ENCODE measurements around the gene CYTH2.

The CYTH2 gene

GRCh38 chr19:48454150-48454730 is 14.9 kb upstream of the CYTH2 start:
- no peak for DNase-seq

GRCh38 chr19:48455171-48455907 is 13.8 kb upstream of the CYTH2 start, which contains the start of gene KCNJ14:
KCNJ14 (plus strand) TSS chr19:48455574; CDS start chr19:48461725, 6,151 bp downstream.
- no peak for DNase-seq

GRCh38 chr19:48455908-48456562 is 13.1 kb upstream of the CYTH2 start:
- DNase-seq = no peak

GRCh38 chr19:48456864-48457263 is 12.3 kb upstream of the CYTH2 start:
- DNase-seq = no peak

- no peak for DNase-seq
Measured at GRCh38 chr19:48458016-48458415, 11.2 kb upstream of the CYTH2 start.

- DNase-seq = no peak
Measured at GRCh38 chr19:48461651-48461981, 7.6 kb upstream of the CYTH2 start.

GRCh38 chr19:48461982-48462655 is 7.0 kb upstream of the CYTH2 start:
- no peak for DNase-seq

- DNase-seq = no peak
Measured at GRCh38 chr19:48465215-48465614, 4.0 kb upstream of the CYTH2 start.

- DNase-seq = no peak
Measured at GRCh38 chr19:48466561-48467325, 2.4 kb upstream of the CYTH2 start.

GRCh38 chr19:48468772-48469288 is 339 bp upstream of the CYTH2 start:
- peak; percentile 100 for DNase-seq

- no peak for DNase-seq
Measured at GRCh38 chr19:48469934-48470680, 938 bp downstream of the CYTH2 start.

GRCh38 chr19:48470856-48471255 is 1.7 kb downstream of the CYTH2 start:
- no peak for DNase-seq

- no peak for DNase-seq
Measured at GRCh38 chr19:48471836-48472235, 2.7 kb downstream of the CYTH2 start.

- DNase-seq = no peak
Measured at GRCh38 chr19:48473161-48473966, 4.2 kb downstream of the CYTH2 start.

GRCh38 chr19:48474084-48474592 is 5.0 kb downstream of the CYTH2 start:
- DNase-seq = no peak

GRCh38 chr19:48475369-48476068 is 6.3 kb downstream of the CYTH2 start:
- DNase-seq = no peak

- DNase-seq = no peak
Measured at GRCh38 chr19:48476176-48476575, 7.0 kb downstream of the CYTH2 start.

- no peak for DNase-seq
Measured at GRCh38 chr19:48477067-48477685, 8.0 kb downstream of the CYTH2 start.

GRCh38 chr19:48477698-48478338 is 8.6 kb downstream of the CYTH2 start:
- DNase-seq = no peak

All from NCI-H2171 (cell line).